Activated CD8-positive, alpha-beta memory T cell treated with anti-CD3 and anti-CD28 coated beads, Interleukin-2, amount 50 U/mL, for 24 hours (primary cell): ENCODE results near the gene CALD1.

Experiments
- DNase-seq: peaks from one replicate; pipeline ENCODE4 v3.0.0-alpha.2; 2020; ENCODE audit errors: extremely low read depth

Gene CALD1

DNA sequence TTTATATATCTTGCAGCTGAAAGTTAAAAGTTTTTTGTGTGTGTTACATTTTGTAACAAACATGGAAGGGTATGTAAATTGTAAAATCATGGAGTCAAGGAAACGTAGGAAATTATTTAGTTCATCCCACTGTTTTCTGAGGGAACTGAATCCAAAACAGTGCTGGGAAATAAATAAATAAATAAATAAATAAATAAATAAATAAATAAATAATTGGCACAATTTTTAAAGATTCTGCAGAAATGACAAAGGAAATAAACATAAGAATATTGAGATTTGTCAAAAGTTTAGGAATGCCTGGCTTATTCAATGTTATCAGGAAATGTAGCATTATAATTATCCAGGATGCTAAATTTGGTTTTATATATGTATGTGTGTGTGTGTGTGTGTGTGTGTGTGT lies 115.5 kb downstream of the CALD1 start:
- DNase-seq: no peak

DNA sequence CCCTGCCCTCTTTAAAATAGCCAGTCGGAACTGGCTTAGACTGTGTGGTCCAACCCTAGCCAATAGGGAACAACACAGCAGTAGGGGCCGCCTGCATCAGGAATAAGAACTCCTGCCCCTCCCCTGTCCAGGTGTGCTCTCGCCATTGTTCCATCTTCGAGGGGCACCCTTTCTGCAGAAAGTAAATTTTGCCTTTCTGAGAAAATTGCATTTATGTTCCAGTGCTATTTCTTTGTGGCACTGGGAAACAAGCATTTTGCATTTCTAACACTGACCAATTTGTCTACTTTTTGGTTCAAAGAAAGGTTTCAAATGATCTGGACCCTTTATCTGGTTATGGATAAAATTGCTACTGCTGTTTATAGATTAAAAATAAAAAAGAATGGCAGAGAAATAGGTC lies 116.6 kb downstream of the CALD1 start:
- DNase-seq: no peak

DNA sequence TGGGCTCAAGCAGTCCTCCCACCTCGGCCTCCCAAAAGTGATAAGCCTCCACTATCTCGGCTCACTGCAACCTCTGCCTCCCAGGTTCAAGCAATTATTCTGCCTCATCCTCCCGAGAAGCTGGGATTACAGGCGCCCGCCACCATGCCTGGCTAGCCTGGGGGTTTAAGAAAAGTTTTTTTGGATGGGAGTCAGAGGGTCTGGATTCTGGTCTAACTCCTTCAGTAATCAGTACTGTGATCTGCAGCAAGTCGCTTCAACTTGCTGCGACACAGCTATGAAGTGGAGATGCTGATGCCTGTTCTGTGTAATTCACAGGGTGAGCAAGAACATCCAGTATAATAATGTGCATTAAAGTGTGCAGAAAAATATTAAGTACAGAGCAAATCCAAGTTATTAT lies 118.5 kb downstream of the CALD1 start:
- no peak for DNase-seq

DNA sequence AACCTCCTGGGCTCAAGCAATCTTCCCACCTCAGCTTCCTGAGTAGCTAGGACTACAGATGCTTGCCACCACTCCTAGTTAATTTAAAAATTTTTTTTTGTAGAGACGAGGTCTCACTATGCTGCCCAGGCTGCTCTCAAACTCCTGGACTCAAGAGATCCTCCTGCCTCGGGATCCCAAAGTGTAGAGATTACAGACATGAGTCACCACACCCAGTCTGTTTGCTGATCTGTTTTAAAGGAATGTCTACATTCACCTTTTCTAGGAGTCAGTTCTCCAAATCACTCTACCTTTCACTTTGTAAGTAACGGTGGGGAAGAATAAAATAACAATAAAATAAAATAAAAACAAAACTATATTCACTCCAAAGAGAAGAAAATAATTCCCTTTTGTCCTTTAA lies 120.3 kb downstream of the CALD1 start:
- no peak for DNase-seq

DNA sequence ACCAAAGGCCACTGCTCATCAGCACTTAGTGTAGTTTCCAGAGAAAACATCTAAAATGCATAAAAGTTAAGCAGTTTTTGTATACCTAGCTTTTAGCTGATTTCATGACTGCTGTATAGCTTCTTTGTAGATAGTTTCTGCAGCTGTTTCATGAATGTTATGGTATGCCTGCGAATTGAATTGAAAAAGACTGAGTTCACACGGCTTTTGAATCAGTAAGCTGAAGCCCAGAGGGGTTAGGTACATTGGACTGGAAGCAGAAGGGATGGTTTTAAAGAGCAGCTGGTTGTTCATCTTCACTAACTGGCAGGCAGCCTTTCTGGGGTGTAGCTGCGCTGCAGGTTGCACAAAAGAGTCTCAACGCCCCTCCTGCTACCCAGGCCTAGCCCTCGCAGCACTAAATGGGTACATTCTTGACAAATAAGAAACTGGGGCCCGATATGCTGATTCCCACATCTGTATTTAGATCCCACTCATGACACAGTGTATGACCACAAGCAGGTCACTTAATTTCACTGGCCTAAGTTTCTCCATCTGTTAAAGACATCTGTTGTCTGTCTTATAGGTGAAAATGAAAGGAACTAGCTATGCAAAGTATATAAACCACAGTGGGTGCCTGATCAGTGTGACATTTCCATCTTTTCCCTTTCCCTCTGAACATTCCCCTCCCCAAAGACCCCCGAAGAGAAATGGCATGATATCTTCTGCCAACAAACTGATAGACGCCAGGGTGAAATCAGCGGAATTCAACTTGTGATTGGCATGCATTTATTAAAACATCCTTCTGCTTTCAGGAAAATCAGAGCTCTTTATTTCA lies 120.9 kb downstream of the CALD1 start:
- DNase-seq: no peak

DNA sequence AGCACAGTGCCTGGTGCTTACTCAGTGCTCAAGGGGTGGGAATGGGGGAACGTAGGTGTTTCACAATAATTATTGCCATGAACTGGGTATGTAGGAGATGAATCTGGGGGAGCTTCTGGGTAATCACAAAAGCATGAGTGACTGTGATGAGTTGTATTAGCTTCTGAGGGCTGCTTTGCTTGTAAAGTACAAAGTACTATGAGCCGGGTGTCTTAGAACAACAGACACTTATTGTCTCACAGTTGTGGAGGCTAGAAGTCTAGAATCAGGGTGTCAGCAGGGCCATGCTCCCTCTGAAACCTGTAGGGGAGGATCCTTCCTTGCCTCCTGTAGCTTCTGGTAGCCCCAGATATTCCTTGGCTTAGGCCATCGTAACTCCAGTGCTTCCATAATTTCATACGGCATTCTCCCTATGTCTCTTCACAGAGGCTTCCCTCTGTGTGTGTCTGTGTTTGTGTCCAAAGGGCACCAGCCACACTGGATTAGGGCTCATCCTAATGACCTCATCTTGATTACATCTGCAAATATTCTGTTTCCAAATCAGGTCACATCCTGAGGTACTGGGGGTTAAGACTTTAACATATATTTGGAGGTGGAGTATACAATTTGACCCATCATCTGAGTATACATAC lies 122.1 kb downstream of the CALD1 start:
- DNase-seq: no peak

DNA sequence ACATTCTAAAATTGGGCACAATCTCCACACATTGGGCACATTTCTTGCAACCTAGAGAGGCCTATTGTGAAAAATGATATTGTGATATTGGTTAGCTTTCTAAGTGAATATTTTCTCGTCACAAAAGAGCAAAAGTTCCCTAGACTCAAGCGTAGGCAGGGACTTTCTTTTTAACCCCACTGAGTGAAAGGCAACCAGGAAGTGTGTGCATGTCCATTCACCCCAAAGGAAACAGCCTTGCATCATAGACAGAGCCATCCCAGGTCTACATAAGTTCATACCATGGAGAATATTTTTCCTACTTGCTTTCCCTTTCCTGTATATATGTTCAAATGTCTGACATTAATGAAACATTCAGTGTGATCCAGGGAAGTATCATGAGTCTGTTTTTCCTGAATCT lies 122.6 kb downstream of the CALD1 start:
- no peak for DNase-seq

DNA sequence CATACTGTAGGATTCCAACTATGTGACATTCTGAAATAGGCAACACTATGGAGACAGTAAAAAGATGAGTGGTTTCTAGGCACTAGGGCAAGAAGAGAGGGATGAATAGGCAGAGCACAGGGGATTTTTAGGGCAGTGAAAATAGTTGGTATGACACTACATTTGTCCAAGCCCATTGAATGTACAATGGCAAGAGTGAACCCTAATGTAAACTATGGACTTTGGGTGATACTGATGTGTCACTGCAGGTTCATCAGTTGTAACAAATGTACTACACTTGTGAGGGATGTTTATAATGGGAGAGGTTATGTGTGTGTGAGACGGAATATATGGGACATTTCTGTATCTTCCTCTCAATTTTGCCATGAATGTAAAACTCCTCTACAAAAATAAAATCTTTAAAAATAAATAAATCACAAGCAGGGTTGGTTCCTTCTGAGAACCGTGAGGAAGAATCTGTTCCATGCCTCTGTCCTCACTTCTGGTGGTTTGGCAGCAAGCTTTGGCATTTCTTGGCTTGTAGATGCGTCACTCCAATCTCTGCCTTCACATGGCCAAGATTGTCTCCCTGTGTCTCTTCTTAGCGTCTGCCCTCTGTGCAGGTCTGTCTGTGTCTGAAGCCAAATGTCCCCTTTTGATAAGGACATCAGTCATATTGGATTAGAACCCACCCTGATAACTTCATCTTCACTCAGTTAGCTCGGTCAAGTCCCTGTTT lies 123.8 kb downstream of the CALD1 start:
- no peak for DNase-seq

DNA sequence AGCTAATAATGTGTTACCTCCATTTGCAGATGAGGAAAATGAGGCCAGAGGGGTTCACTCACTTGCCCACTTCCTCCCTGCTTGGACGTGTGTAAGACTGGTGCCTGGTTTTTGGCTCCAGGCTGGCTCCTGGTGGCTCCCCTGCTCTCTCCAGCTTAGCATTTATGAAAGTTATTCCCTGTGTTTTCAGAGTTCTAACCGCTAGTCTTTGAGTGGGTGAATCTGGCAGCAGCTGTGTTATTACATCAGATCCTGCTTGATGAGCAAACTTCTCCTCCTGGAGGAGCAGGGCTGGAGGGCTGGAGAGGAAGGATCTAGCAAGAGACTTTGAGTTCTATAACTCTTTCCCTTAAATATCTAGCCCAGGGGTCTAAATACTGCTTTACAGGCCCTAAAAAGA lies 125.9 kb downstream of the CALD1 start:
- no peak for DNase-seq

DNA sequence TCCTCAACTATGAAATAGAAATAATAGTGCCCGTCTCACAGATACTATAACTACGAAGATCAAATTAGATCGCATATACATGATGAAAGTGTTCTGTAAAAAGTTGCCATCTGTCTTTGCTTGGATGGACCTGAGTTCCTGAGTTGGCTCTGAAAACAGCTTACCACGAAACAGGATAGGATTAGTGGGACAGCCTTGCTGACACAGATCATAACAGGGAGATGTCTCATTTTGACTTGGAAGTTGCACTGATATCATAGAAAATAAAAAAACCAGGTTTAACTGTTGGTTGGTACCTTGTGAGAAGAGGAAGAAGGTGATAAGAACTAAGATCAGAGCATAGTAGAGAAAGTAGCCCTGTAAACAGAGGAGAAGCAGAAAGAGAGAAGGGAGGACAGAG lies 127.6 kb downstream of the CALD1 start:
- DNase-seq: no peak

DNA sequence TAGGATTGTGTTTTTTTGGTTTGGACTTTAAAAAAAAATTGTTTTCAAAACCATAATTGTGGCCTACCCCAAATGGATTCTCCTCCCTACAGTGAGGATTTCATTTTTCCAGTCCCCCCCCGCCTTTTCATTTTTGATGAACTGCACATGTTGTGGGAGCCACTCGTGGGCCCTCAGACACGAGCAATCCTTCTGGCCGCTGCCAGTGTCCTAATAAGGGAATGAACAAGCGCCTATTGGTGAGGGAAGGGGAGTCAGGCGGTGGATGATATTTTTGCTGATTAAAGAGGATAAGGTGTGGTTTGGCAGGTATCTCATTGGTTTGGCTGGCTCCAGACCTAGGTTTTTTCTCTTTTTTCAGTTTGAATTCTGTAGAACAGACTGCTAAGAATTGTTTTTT lies 128.2 kb downstream of the CALD1 start:
- no peak for DNase-seq

DNA sequence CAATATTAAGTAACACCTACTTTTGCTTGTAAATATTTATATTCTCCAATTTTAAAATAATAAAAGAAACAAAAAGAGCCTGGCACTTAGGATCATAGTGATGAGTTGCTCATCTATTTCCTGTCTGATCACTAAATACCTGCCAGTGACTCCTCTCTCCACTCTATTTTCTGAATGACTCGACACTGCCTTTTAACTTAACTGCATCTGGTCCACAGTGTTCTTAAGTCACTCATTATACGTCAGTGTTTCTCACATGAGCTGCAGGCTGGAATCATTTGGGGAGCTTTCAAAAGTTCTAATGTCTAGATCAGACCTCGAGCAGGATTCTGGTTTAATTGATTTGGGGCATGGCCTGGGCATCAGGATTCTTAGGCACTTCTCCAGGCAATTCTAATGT lies 128.9 kb downstream of the CALD1 start:
- DNase-seq: no peak

DNA sequence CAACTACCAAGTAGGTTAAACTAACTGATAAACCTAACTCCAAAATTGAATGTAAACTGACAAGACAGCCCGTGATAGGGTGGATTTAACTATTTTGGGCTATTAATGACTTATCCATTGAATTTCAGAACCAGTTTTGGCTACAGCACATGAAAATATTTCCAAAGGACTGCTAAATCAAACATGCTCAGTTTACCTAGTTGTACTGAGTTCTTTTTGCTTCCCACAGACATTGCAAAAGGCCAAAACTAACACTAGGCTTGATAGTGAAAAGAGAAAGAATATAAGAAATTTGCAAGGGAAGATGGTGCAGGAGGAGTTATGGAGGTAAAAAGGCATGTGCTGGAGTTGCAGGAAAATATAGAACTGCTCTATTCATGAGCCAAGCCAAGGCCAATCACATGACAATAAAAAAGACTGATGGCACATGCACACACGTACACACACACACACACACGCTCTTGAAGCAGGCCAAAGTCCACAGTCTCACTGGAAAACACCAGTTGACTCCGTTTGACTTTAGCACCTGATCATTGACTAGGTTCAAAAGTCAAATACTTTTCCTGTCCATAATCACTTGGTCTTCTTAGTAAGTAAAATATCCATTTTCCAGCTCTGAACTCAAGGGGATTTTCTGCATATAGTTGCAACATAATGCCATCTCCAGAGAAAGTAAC lies 130.9 kb downstream of the CALD1 start:
- no peak for DNase-seq

DNA sequence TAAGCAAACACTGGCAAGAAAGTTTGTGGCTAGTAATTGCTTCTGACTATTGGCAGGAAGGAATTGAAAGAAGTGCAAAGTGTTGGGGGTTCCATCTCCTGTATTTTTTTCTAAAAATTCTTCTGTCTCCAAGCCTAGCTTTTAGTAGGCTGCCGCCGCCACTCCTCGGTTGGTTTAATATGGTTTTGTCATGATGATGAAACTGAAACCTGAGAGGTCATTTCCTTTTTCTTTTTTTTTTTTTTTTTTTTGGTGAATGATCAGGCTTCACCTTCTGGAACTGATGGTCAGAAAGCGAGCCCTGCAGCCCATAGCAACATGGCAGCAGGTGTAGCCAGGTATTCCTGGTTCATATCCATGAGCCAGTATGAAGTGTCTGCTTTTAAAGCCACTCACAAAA lies 131.5 kb downstream of the CALD1 start:
- no peak for DNase-seq

DNA sequence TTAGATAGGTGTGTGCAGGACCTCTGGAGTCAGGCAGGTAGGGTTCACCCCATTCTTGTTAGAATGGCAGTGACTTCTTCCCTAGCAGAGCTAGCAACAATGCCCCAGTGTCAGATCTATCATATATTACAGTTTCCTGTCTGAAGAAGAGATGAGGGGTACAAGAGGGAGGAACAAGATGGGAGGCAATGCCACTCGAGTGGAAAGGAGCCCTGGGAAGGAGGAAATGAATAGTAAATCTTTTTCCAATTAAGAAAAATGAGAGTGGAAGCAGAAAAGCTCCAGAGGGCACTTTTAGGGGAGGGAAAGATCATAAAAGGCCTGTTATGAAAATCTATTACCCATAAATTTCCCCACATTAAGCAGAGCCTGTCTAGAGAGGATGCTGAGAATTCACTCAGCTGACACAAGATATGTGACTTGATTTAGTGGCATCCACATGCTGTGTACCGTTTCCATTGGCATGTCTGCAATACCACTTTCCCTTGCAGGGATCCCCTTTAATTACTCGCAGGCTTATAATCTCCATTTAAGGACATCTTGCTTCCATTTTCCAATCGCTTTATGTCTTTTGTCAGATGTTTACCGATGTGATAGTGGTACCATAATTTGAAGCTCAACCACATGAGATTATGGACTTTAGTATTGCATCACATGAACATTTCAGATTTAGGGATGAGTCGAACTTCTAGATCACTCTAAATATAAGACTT lies 136.9 kb downstream of the CALD1 start:
- no peak for DNase-seq

DNA sequence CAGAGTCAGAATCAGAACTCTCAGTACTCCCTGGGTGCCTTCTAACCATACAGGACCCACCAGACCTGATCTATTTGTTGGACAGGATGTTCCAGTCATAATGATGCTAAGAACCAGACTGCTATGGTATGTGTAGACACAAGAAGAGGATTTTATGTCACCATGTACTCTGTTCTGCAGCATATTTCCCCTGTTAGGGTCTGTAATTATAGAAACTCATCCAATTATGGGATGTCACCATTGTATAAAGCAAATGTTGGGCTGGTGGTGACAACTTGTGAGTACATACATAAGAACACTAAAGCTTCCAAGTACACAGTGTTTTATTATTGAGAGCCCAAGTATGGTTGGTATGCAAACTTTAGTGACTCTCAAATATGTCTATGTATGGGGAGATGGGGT lies 139.8 kb downstream of the CALD1 start:
- no peak for DNase-seq

DNA sequence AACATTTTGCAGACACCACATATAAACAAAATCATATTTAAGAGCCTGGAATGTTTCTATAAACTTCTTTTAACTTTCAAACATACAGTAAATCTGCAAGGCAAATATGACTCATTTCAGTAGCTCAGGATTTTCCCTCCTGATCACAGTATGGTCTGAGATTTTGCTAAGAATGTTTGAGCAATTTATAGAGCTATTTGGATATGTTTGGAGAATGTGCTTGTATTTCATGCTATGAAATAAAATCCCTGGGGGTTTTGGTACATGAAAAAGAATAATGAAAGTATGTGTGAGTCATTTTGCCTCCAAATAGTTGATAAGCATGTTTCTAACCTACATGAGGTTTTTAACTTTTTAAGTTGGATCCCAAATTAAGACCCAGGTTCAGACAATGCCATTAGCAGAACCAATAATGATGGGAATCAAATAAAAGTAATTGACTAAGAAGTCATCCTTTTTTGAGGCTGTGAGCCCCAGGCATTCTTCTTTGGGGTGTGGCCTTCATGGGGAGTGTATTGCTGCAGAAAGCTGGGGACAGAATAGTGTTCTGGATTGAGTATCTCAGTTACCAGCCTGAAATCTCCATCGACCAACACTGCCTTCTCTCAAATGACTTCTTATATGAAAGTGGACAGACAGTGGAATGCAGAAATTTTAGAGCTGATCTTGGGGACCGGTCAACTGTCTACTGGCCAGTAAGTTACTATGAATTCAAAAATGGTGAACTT lies 140.8 kb downstream of the CALD1 start:
- no peak for DNase-seq

DNA sequence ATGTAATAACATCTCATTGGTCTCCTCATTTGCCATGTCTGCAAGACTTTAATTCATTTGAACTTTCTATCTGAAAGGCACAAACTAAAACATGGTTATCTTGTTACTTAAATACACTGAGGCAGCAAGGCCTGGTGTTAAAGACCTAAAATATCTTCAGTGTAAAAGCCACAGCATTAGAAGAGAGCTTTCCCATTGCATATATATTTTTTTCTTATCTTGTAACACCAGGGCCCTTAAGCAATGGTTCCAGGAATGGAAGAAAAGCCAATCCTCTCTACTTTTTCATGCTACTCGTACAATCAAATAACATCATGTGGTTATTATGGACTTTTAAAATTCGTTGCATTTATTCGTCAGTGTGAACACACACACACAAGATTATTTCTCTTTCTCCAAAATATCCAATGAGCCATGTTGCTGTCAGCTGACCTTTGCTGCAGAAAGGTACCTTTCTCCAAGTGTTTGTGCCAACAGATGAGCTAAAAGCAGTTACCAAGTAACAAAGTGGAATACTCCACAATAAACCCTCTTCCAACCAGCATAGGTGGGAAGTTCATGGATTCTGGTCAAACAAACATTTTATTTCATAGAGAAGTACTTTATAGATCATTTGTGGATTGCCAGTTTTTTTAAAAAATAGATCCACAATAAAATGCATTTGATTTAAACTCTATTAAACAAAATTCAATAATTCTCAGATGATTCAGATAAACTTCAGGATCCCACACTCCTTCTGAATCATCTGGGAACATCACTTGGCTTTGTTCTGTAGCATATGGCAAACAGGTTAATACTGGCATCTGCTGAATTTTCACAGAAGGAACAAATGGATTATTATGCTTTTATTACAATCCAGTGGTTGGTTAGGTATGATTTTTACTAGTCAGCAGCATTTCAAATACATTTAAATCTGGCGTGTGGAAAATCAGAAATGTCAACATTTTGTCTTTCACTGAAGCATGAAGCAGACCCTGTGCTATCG lies 143.6 kb downstream of the CALD1 start:
- no peak for DNase-seq

DNA sequence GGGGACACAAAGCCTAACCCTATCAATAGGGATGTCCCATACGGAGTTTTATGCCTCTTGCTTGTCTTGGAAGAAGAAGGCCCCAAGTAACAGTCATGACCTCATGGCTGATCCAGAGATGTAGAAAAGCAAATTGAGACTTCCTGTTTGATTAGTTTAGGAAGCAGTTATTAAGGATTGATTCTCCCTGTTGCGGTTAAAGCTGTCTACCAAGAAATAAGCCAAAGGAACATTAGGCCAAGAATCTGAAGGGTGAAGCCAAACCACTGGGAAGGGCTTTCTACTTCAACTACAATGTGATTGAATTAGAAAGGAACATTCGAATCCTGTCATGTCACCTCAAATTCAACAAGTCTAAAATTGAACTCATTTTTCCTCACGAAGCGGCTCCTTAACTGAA lies 146.3 kb downstream of the CALD1 start:
- no peak for DNase-seq

DNA sequence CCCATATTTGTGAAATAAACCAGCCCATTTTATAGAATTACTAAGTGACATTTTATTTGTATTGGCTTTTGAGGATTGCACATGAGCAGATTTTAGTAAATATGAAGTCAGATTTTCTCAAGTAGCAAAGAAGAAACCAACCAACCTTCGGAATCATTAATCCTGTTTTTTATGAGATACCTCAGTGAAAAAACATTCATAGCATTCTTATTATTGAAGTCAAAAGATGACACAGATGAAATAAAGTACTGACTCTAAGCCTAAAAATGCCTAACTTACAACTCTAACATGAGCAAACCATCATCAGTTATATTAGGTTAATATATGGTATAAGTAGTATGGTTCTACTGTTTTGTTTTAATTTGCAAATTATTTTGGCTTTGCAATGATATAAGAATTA lies 147.0 kb downstream of the CALD1 start:
- no peak for DNase-seq
